CD14-positive monocyte (primary cell): ENCODE results near the gene IL36RN. TPM values are rescaled to one million over a fixed set of nuclear protein-coding genes. Genes with fewer than 3 reads are reported as not detected.
A peak's percentile ranks its signal among the peaks of the same experiment; 100 is the strongest.

Experiments used
- DNase-seq, 3 donors: peaks; one replicate each; pipeline ENCODE4 v3.0.0-alpha.2; 2011 to 2022
- H2AFZ ChIP-seq: 2 replicates; pipeline ENCODE4 v1.6.0; 2012; ENCODE audit warnings: mild to moderate bottlenecking, low read depth, low read length, inconsistent platforms; ENCODE audit not compliant: insufficient read depth, poor library complexity, severe bottlenecking
- H3K27ac ChIP-seq, 2 donors: 1 replicate in 1 of 2; 2 replicates in 1 of 2; pipeline ENCODE4 v1.5.1; 2012 to 2013; ENCODE audit warnings: low read length in 2 of 2, control low read depth in 1 of 2, inconsistent platforms in 1 of 2, low read depth in 1 of 2, mild to moderate bottlenecking in 1 of 2
- H3K27me3 ChIP-seq, 2 donors: one replicate each; pipeline versions ENCODE4 v1.6.0 to v1.6.1; 2011 to 2013; ENCODE audit warnings: low read length in 2 of 2; ENCODE audit not compliant: control insufficient read depth in 2 of 2, insufficient read depth in 2 of 2
- H3K36me3 ChIP-seq, 2 donors: replicated peaks in 1 of 2; 1 replicate in 1 of 2; 2 replicates in 1 of 2; pipeline versions ENCODE4 v1.5.1 to v1.6.1; 2012 to 2013; ENCODE audit warnings: low read length in 2 of 2, control low read depth in 1 of 2, inconsistent platforms in 1 of 2, mild to moderate bottlenecking in 1 of 2; ENCODE audit not compliant: insufficient read depth in 2 of 2, control insufficient read depth in 1 of 2
- H3K4me1 ChIP-seq, 2 donors: 1 replicate in 1 of 2; 2 replicates in 1 of 2; pipeline versions ENCODE4 v1.5.1 to v1.6.1; 2012 to 2013; ENCODE audit warnings: low read length in 2 of 2, control low read depth in 1 of 2, inconsistent platforms in 1 of 2, mild to moderate bottlenecking in 1 of 2, moderate library complexity in 1 of 2; ENCODE audit not compliant: insufficient read depth in 2 of 2, control insufficient read depth in 1 of 2
- H3K4me2 ChIP-seq: replicated peaks from 2 replicates; pipeline ENCODE3; 2012; ENCODE audit warnings: low read length, moderate library complexity, mild to moderate bottlenecking; ENCODE audit not compliant: poor library complexity, severe bottlenecking; ENCODE audit errors: extremely low read depth
- H3K4me3 ChIP-seq, 3 experiments: fragments of 200-600 bp in 1 of 3; sonication (generic) in 1 of 3; replicated peaks in 1 of 3; 1 replicate in 2 of 3; 2 replicates in 1 of 3; pipeline ENCODE4 v1.5.1; 2011 to 2013; ENCODE audit warnings: low read length in 3 of 3, mild to moderate bottlenecking in 3 of 3, control low read depth in 2 of 3, low read depth in 2 of 3, inconsistent platforms in 1 of 3, moderate library complexity in 1 of 3
- H3K79me2 ChIP-seq: 2 replicates; pipeline ENCODE4 v1.6.0; 2012; ENCODE audit warnings: mild to moderate bottlenecking, control low read depth, inconsistent platforms, low read length, moderate library complexity; ENCODE audit not compliant: insufficient read depth
- H3K9ac ChIP-seq: 2 replicates; pipeline ENCODE4 v1.6.0; 2017; ENCODE audit warnings: low read length, mild to moderate bottlenecking; ENCODE audit not compliant: insufficient read depth, poor library complexity, severe bottlenecking
- H3K9me3 ChIP-seq, 2 donors: replicated peaks in 1 of 2; 1 replicate in 1 of 2; 2 replicates in 1 of 2; pipeline versions ENCODE4 v1.5.1 to v1.6.1; 2012 to 2013; ENCODE audit warnings: low read length in 2 of 2, control low read depth in 1 of 2; ENCODE audit not compliant: control insufficient read depth in 1 of 2, insufficient read depth in 1 of 2
- H4K20me1 ChIP-seq: 2 replicates; pipeline ENCODE4 v1.6.0; 2012; ENCODE audit warnings: mild to moderate bottlenecking, low read length, control low read depth, moderate library complexity; ENCODE audit not compliant: insufficient read depth
- H3K27ac Mint-ChIP-seq, 7 donors: one replicate each; pipeline ENCODE4 v1.8.0; 2020; ENCODE audit warnings: mild to moderate bottlenecking in 7 of 7, mixed read lengths in 7 of 7, moderate library complexity in 6 of 7, inconsistent platforms in 2 of 7
- H3K27me3 Mint-ChIP-seq, 3 donors: one replicate each; pipeline ENCODE4 v1.8.0; 2021 to 2022; ENCODE audit warnings: low read depth in 3 of 3, mild to moderate bottlenecking in 3 of 3, mixed read lengths in 3 of 3, moderate library complexity in 3 of 3, inconsistent platforms in 1 of 3
- H3K36me3 Mint-ChIP-seq, 2 donors: one replicate each; pipeline ENCODE4 v1.8.0; 2020; ENCODE audit warnings: mixed read lengths in 2 of 2, inconsistent platforms in 1 of 2, mild to moderate bottlenecking in 1 of 2
- H3K4me1 Mint-ChIP-seq: one replicate; pipeline ENCODE4 v1.8.0; 2020; ENCODE audit warnings: mild to moderate bottlenecking, mixed read lengths
- H3K4me3 Mint-ChIP-seq, 2 donors: one replicate each; pipeline ENCODE4 v1.8.0; 2020; ENCODE audit warnings: mild to moderate bottlenecking in 2 of 2, mixed read lengths in 2 of 2, moderate library complexity in 1 of 2
- H3K9me3 Mint-ChIP-seq, 7 donors: one replicate each; pipeline ENCODE4 v1.8.0; 2020 to 2022; ENCODE audit warnings: mixed read lengths in 7 of 7, mild to moderate bottlenecking in 6 of 7, moderate library complexity in 6 of 7, inconsistent platforms in 2 of 7
- WGBS: methylation state at CpG from one replicate; pipeline ENCODE4 v1.1.5; 2013; ENCODE audit warnings: missing lambda C conversion rate; ENCODE audit not compliant: insufficient coverage; 5-methylcytosine and 5-hydroxymethylcytosine counted together
- intact Hi-C, 2 donors: fragments of 100-400 bp; cut with micrococcal nuclease; formaldehyde crosslinking; loops; one replicate each; pipeline versions ENCODE4 v1.15.0 to v1.15.1; 2023
- polyA plus RNA-seq, 3 donors: library from polyadenylated mRNA; depleted of rRNA in 1 of 3; unstranded in 2 of 3; stranded (reverse) in 1 of 3; fragments of 300-500 nt in 2 of 3; fragments of >200 nt in 1 of 3; fragmentation: Illumina TruSeq in 2 of 3; gene quantifications; 1 replicate in 2 of 3; 2 replicates in 1 of 3; pipeline ENCODE4 v1.2.3, GENCODE V29; 2012 to 2021
- TF ChIP-seq, protein P1 (sequence below): fragments of 200-600 bp; IDR thresholded peaks from one replicate; pipeline ENCODE4 v1.8.0; 2022; ENCODE audit warnings: antibody characterized with exemption, mild to moderate bottlenecking

Gene IL36RN
- polyA plus RNA-seq, 3 donors: not detected

DNA sequence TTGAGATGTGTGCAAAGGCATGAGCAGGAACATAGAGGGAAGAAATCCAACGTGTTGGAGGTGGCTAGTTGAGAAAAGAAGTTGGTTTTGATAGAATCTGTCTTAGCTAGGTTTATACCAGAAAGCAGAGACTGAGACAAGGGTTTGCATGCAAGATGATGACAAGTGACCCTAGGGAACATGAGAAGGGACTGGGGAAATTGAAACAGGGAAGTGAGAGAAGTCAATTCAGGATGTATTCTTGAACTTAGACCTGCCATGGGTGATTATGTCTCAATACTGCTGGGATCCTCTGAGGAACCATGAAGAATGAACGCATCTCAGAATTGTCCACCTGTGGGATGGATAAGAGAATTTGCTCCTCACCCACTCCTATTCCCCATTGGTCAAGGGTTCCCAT, 33.3 kb upstream of the IL36RN start:
- Histone ChIP-seq H3K4me2 (no peak overlapping the region), H3K9me3 (no peaks in the 10 kb centered on the region), H3K4me3 (no peak overlapping the region), H3K9ac (no peak overlapping the region), H3K4me1 (no peaks in the 10 kb centered on the region), H4K20me1 (no peaks in the 10 kb centered on the region), H3K27ac (no peak overlapping the region), H3K36me3 (no peaks in the 10 kb centered on the region), H3K27me3 (peaks cover 7 to 17% of the 10 kb centered on the region in 2 donors), H3K79me2 (no peaks in the 10 kb centered on the region), H2AFZ (no peak overlapping the region)
- peaks cover 8% of the 10 kb centered on the region for H3K4me1 Mint-ChIP-seq
- WGBS: 50% methylated on average over 1 of the region's 2 CpGs
- H3K27ac Mint-ChIP-seq: no peak overlapping the region
- intact Hi-C loops: no loop called here
- H3K4me3 Mint-ChIP-seq: no peak overlapping the region
- TF ChIP-seq, protein P1, sequence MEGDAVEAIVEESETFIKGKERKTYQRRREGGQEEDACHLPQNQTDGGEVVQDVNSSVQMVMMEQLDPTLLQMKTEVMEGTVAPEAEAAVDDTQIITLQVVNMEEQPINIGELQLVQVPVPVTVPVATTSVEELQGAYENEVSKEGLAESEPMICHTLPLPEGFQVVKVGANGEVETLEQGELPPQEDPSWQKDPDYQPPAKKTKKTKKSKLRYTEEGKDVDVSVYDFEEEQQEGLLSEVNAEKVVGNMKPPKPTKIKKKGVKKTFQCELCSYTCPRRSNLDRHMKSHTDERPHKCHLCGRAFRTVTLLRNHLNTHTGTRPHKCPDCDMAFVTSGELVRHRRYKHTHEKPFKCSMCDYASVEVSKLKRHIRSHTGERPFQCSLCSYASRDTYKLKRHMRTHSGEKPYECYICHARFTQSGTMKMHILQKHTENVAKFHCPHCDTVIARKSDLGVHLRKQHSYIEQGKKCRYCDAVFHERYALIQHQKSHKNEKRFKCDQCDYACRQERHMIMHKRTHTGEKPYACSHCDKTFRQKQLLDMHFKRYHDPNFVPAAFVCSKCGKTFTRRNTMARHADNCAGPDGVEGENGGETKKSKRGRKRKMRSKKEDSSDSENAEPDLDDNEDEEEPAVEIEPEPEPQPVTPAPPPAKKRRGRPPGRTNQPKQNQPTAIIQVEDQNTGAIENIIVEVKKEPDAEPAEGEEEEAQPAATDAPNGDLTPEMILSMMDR: no peak
- H3K9me3 Mint-ChIP-seq: peaks cover 0 to 2% (median 0%) of the 10 kb centered on the region in 7 donors
- no peaks in the 10 kb centered on the region for H3K36me3 Mint-ChIP-seq
- H3K27me3 Mint-ChIP-seq: peaks cover 17 to 25% (median 24%) of the 10 kb centered on the region in 3 donors
- DNase-seq: peak; percentile 16 to 55 (median 18)

DNA sequence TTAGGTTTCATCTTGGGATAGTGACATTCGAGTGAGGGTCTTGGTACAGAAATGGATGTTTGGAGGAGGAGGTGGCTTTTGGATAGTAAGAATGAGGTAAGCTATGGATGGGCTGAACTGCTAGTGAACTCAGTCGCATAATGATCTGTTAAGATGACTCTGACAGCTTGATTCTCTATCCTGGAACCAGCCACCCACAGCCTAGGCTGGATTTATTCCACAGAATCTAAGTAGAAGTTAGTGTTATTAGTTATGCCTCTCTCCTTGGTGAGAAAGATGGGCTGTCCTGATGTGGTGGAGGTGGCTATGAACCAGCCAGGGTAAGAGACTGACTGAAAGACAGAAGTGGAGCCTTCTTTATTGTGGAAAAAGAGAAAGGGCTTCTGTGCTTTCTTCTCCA, 31.3 kb upstream of the IL36RN start:
- Mint-ChIP-seq H3K27ac (peak overlapping the region in 1 of 7 donors; percentile 33), H3K9me3 (peaks cover 0 to 2% (median 0%) of the 10 kb centered on the region in 7 donors), H3K4me1 (peaks cover 8% of the 10 kb centered on the region), H3K27me3 (peaks cover 18 to 26% (median 25%) of the 10 kb centered on the region in 3 donors), H3K4me3 (no peak overlapping the region), H3K36me3 (no peaks in the 10 kb centered on the region)
- Histone ChIP-seq H3K4me3 (no peak overlapping the region), H4K20me1 (no peaks in the 10 kb centered on the region), H2AFZ (no peak overlapping the region), H3K9me3 (no peaks in the 10 kb centered on the region), H3K9ac (no peak overlapping the region), H3K27ac (no peak overlapping the region), H3K4me2 (no peak overlapping the region), H3K4me1 (no peaks in the 10 kb centered on the region), H3K79me2 (no peaks in the 10 kb centered on the region), H3K27me3 (peaks cover 7 to 17% of the 10 kb centered on the region in 2 donors), H3K36me3 (no peaks in the 10 kb centered on the region)
- TF ChIP-seq, protein P1: no peak
- DNase-seq: no peak
- intact Hi-C loops: no loop called here
- 89% methylated on average over 1 of the region's 2 CpGs for WGBS
